ENCODE data around the gene NXF2B.
"Not testable (repeated sequence)": the region's sequence is repeated elsewhere in the genome, so short reads cannot be mapped to it uniquely, and the experiment has no call there.

DNA sequence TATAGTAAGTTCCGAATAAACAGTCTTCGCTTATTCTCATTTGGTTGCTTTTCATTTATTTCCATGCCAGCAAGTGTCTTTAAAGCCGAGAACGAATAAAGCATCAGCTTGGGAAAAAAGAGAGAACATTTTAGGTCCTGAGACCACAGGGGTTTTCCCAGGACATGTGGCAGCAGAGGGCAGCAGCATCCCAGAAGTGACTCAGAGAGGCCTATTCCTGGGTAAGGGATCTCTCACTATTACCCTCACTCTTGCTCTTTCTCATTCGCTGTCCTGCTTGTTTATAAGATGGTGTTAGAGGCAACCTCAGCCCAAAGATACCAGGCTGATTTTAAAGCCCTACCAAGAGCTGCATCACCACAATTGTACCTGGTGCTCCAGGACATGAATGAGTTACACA lies 39.0 kb upstream of the NXF2B start:
- TF ChIP-seq, protein P1, sequence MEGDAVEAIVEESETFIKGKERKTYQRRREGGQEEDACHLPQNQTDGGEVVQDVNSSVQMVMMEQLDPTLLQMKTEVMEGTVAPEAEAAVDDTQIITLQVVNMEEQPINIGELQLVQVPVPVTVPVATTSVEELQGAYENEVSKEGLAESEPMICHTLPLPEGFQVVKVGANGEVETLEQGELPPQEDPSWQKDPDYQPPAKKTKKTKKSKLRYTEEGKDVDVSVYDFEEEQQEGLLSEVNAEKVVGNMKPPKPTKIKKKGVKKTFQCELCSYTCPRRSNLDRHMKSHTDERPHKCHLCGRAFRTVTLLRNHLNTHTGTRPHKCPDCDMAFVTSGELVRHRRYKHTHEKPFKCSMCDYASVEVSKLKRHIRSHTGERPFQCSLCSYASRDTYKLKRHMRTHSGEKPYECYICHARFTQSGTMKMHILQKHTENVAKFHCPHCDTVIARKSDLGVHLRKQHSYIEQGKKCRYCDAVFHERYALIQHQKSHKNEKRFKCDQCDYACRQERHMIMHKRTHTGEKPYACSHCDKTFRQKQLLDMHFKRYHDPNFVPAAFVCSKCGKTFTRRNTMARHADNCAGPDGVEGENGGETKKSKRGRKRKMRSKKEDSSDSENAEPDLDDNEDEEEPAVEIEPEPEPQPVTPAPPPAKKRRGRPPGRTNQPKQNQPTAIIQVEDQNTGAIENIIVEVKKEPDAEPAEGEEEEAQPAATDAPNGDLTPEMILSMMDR (conservative IDR thresholded peaks at IDR 0.05 in 1 of 2, IDR thresholded peaks at IDR 0.05 in 1 of 2; ENCODE audit: low read depth in 1 of 2, low read length in 2 of 2), result not testable (repeated sequence)
- TF ChIP-seq EZH2 (IDR thresholded peaks at IDR 0.05; ENCODE audit: low read length, missing control alignments), result not testable (repeated sequence)
